IPS-NIHi7 (cell line): ENCODE measurements around the gene GMPPB.
"Not testable (repeated sequence)": the region's sequence is repeated elsewhere in the genome, so short reads cannot be mapped to it uniquely, and the experiment has no call there.

ENCODE experiments used
- DNase-seq: peaks from one replicate; pipeline ENCODE4 v3.0.0; 2012; ENCODE audit warnings: mixed read lengths; ENCODE audit errors: extremely low spot score

GMPPB gene

GRCh38 chr3:49723628-49724551 is at the start of gene GMPPB:
Gene GMPPB (minus strand): TSS chr3:49723951. CDS start chr3:49723726, 225 bp downstream.
- DNase-seq, result peak; percentile 100

- DNase-seq, result no peak
Measured at GRCh38 chr3:49772703-49773102, 49.0 kb upstream of the GMPPB start.

- no peak for DNase-seq
Measured at GRCh38 chr3:49771340-49771938, 47.7 kb upstream of the GMPPB start.

GRCh38 chr3:49769926-49770325 is 46.2 kb upstream of the GMPPB start:
- no peak for DNase-seq

- DNase-seq, result no peak
Measured at GRCh38 chr3:49769286-49769915, 45.6 kb upstream of the GMPPB start.

DNA sequence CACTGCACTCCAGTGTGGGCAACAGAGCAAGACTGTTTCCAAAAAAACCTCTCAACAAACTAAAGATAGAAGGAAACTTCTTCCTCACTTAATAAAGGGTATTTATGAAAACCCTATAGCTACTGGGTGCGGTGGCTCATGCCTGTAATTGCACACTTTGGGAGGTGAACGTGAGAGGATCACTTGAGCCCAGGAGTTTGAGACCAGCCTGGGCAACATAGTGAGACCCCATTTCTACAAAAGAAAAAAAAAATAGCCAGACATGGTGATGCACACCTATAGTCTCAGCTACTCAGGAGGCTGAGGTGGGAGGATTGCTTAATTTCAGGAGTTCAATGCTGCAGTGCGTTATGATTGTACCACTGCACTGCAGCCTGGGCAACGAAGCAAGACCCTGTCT is 40.2 kb upstream of the GMPPB start:
- DNase-seq, result no peak

GRCh38 chr3:49761661-49762060 is 37.9 kb upstream of the GMPPB start:
- DNase-seq, result no peak

GRCh38 chr3:49759226-49759625 is 35.5 kb upstream of the GMPPB start:
- no peak for DNase-seq

DNA sequence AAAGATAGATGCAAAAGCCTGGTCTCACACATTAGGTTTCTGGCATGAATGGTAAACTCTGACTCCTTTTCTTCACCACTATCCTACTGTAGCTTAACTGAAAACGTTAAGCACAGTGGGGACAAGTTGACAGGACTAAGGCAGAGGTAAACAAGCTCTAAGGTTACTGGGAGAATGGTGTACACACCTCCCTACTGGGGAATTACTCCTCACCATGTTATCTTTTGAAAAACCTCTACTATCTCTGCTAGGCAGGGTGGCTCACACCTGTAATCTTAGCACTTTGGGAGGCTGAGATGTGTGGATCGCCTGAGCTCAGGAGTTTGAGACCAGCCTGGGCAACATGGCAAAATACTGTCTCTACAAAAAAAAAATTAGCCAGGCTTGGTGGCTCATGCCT is 33.4 kb upstream of the GMPPB start:
- DNase-seq, result no peak

DNA sequence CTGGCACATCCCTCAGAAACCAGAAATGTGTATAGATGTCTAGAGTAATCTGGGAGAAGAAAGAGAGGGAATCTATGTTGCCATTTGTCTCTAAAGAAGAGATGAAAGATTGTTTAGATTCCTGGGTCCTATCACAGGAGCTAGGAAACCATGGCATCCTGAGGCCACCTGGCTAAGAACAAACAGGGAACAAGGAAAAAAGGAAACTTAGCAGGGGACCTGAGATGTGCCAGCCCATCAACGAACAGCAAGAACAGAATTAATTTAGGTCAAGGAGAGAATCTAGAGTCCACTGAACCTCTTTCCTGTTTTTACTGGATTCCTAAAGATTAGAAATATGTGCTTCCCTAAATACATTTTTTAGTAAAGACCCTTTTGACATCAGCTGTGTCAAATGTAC is 32.3 kb upstream of the GMPPB start:
- DNase-seq, result no peak

DNA sequence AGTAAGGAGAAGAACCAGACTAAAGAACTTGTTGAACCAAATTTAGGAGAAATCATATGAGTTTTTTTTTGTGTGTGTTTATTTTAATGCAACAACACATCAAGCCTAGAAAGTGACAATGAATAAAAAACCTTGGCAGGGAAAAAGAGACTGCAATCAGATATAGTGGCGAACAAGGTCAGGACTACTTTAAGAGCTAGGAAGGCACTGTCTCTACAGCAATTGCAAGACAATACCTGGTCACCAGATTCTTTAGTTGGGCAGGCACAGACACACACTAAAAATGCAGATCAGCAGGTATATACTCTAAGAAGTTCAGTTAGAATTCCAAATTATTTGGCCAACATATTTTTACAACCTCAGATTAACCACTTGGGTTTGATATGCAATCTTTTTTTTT is 30.8 kb upstream of the GMPPB start:
- DNase-seq, result no peak

GRCh38 chr3:49751501-49751900 is 27.8 kb upstream of the GMPPB start:
- no peak for DNase-seq

GRCh38 chr3:49750056-49750455 is 26.3 kb upstream of the GMPPB start:
- DNase-seq, result no peak

DNA sequence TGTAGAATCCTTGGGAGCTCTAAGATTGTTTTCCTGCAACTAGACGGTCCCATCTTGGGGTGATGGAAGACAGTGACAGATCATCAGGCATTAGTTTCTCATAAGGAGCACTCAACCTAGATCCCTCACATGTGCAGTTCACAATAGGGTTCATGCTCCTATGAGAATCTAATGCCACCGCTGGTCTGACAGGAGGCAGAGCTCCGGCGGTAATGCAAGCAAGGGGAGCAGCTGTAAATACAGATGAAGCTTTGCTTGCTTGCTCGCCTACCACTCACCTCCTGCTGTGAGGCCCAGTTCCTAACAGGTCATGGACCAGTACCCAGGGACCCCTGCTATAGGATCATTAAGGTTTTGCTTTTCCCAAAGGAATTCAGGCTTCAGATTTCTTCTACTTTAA is 25.1 kb upstream of the GMPPB start:
- DNase-seq, result not testable (repeated sequence)

DNA sequence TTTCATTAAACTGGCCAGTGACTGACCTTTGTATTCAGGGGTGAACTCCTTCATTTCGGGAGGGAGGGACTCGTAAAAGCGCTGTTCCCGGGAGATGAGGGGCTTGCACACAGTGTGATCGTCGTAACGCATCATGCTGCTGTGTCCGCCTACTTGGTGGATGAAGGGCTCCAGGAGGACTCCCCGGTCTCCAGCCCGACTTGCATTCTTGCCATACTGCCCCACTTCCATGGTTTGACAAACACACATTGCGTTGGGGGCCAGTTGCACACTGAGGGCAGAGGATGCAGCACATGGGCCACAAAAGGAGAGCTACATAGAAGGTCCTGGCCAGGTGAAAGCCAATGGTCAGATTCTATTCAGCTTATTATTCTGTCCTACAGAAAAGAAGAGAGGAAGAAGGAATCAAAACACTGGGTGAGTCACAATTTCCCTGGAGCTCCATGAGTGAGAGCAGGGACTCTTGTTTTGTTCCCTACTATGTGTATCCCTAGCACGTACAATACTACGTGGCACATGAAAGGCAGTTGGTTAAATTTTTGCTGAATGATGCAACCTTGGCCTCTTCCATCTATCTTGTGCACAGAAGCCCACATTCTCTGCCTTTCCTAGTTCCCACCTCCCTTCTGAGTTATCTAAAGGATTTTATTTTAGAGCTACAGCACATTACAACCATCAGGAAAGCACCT is 24.2 kb upstream of the GMPPB start:
- no peak for DNase-seq

- DNase-seq, result no peak
Measured at GRCh38 chr3:49745986-49746385, 22.2 kb upstream of the GMPPB start.

DNA sequence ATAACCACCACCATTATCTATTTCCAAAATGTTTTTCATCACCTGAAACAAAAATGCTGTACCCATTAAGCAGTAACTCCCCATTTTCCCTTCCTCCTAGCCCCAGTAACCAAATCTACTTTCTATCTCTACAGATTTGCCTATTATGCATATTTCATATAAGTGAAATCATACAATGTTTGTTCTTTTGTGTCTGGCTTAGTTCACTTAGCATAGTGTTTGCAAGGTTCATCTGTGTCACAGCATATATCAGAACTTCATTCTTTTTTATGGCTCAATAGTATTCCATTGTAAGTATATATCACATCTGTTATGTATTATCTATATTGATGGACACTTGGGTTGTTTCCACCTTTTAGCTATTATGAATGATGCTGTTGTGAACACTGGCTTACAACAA is 16.7 kb upstream of the GMPPB start:
- DNase-seq, result no peak

DNA sequence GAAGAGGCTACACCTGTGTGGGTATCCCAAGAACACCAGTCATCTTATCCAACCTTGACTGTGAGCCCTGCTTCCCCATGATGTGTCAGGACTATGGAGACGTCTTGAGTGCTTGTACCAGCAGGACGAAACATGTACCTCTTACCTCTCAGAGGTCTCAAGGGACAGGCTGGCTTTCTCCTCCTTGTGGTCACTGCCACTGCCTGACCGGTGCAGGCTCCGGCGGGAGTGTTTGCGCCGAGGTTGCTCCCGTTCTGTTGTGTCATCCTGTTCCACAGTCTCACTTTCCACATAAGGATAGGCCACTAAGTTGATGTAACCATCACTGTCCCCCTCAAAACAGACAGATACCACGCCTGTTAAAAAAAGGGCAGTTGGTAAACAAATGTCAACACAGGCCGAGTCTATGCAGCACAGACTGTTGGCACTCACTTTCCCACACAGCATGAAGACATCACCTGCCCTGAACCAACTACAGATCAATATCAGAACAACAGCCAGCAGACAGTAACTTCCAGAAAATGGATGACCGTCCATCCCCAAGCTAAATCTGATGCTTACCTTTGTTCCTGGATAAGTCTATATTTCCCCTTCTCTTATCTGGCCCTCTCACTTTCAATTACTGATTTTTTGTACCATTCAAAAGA is 14.4 kb upstream of the GMPPB start:
- DNase-seq, result no peak

DNA sequence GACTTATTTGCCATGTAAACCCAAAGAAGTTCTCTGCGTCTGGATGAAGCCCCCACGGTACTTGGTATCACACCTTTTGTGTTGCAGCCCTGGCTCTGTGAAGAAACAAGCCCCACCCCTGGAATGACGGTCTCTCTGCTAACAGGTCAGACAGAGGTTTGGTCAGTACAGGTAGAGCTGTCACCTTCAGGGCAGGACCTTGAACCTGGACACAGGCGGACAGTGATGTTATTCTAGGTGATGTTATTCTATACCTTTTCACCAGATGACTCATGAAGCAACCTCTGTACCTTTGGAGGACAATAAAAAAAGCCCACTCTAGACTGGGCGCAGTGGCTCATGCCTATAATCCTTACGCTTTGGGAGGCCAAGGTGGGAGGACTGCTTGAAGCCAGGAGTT is 11.0 kb upstream of the GMPPB start:
- DNase-seq, result no peak

- no peak for DNase-seq
Measured at GRCh38 chr3:49733551-49733950, 9.8 kb upstream of the GMPPB start.

DNA sequence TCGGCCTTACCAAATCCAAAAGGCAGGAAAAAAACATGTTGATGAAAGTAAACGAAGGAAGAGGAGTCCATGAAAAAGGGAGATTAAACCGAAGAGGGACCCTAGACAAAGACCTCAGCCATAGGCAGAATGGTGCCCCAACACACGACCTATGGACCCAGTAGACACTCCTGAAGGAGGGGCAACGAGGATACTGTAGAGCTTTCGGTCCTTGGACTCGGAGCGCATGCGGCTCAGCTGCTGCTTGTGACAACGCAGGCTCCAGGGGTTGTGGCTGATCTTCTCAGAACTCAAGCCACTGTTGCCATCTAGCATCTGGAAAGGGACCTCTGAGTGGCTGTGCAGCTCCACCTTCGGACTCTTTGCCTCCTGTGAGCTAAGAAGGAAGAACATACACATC is 8.8 kb upstream of the GMPPB start:
- DNase-seq, result no peak
